Endothelial cell (in vitro differentiated cells): ENCODE measurements around the gene SLC66A2. TPM values are rescaled to one million over a fixed set of nuclear protein-coding genes. Genes with fewer than 3 reads are reported as not detected.
A peak's percentile ranks its signal among the peaks of the same experiment; 100 is the strongest.
"Not testable (repeated sequence)": the region's sequence is repeated elsewhere in the genome, so short reads cannot be mapped to it uniquely, and the experiment has no call there.

Experiments
- DNase-seq: peaks from one replicate; pipeline ENCODE4 v3.0.0; 2021; ENCODE audit warnings: low spot score
- H3K27ac Mint-ChIP-seq: one replicate; pipeline ENCODE4 v1.8.0; 2021; ENCODE audit warnings: mixed read lengths, inconsistent platforms; ENCODE audit not compliant: unreplicated experiment
- H3K27me3 Mint-ChIP-seq: one replicate; pipeline ENCODE4 v1.8.0; 2021; ENCODE audit warnings: mild to moderate bottlenecking, moderate library complexity, mixed read lengths, inconsistent platforms; ENCODE audit not compliant: unreplicated experiment
- H3K36me3 Mint-ChIP-seq: one replicate; pipeline ENCODE4 v1.8.0; 2021; ENCODE audit warnings: mild to moderate bottlenecking, low read depth, mixed read lengths, inconsistent platforms; ENCODE audit not compliant: unreplicated experiment
- H3K4me1 Mint-ChIP-seq: one replicate; pipeline ENCODE4 v1.8.0; 2021; ENCODE audit warnings: mild to moderate bottlenecking, mixed read lengths, inconsistent platforms; ENCODE audit not compliant: unreplicated experiment
- H3K4me3 Mint-ChIP-seq: one replicate; pipeline ENCODE4 v1.8.0; 2021; ENCODE audit warnings: mild to moderate bottlenecking, mixed read lengths, inconsistent platforms; ENCODE audit not compliant: unreplicated experiment
- H3K9me3 Mint-ChIP-seq: one replicate; pipeline ENCODE4 v1.8.0; 2021; ENCODE audit warnings: mixed read lengths, inconsistent platforms; ENCODE audit not compliant: unreplicated experiment
- total RNA-seq: library from RNA; stranded (reverse); fragmentation: NEBNext Ultra II Directional; extraction: Animal tissue kit (Norgen Biotek cat#: 25700); gene quantifications from one replicate; pipeline ENCODE4 v1.2.1, GENCODE V29; 2021; ENCODE audit not compliant: unreplicated experiment
- TF ChIP-seq, protein P1 (sequence below): fragments of 200-600 bp; sonication (generic); IDR thresholded peaks from one replicate; pipeline ENCODE4 v1.5.0; 2021; ENCODE audit warnings: antibody characterized with exemption; ENCODE audit not compliant: unreplicated experiment

Gene SLC66A2
- total RNA-seq, 1 donor from 2014 or later: 31.8 TPM

DNA sequence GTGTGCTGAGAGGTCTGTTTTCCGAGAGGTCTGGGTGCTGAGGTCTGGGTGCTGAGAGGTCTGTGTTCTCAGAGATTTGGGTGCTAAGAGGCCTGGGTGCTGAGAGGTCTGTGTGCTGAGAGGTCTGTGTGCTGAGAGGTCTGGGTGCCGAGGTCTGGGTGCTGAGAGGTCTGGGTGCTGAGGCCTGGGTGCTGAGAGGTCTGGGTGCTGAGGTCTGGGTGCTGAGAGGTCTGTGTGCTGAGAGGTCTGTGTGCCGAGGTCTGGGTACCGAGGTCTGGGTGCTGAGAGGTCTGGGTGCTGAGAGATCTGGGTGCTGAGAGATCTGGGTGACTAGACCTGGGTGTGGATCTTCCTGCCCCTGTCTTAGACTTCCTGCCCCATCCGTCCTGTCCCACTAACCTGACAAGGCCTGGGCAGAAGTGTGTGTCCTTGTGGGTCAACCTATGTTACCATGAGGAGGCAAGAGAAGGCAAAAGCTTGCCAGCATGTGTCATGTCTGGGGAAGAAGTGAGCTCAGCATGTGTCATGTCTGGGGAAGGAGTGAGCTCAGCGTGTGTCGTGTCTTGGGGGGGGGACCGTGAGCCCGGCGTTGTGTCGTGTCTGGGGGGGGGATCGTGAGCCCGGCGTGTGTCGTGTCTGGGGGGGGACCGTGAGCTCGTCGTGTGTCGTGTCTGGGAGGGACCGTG, 84.4 kb downstream of the SLC66A2 start:
- Mint-ChIP-seq H3K4me1 (no peaks in the 10 kb centered on the region), H3K9me3 (no peaks in the 10 kb centered on the region), H3K27me3 (peaks cover 3% of the 10 kb centered on the region), H3K36me3 (no peaks in the 10 kb centered on the region), H3K4me3 (no peak overlapping the region), H3K27ac (no peak overlapping the region)
- DNase-seq: no peak
- TF ChIP-seq, protein P1, sequence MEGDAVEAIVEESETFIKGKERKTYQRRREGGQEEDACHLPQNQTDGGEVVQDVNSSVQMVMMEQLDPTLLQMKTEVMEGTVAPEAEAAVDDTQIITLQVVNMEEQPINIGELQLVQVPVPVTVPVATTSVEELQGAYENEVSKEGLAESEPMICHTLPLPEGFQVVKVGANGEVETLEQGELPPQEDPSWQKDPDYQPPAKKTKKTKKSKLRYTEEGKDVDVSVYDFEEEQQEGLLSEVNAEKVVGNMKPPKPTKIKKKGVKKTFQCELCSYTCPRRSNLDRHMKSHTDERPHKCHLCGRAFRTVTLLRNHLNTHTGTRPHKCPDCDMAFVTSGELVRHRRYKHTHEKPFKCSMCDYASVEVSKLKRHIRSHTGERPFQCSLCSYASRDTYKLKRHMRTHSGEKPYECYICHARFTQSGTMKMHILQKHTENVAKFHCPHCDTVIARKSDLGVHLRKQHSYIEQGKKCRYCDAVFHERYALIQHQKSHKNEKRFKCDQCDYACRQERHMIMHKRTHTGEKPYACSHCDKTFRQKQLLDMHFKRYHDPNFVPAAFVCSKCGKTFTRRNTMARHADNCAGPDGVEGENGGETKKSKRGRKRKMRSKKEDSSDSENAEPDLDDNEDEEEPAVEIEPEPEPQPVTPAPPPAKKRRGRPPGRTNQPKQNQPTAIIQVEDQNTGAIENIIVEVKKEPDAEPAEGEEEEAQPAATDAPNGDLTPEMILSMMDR: no peak

DNA sequence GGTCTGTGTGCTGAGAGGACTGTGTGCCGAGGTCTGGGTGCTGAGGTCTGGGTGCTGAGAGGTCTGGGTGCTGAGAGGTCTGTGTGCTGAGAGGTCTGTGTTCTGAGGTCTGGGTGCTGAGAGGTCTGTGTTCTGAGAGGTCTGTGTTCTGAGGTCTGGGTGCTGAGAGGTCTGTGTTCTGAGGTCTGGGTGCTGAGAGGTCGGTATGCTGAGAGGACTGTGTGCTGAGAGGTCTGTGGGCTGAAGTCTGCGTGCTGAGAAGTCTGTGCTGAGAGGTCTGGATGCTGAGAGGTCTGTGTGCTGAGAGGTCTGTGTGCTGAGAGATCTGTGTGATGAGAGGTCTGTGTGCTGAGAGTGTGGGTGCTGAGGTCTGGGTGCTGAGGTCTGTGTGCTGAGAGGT, 85.5 kb downstream of the SLC66A2 start:
- not testable (repeated sequence) for DNase-seq, H3K27ac Mint-ChIP-seq, H3K9me3 Mint-ChIP-seq, H3K27me3 Mint-ChIP-seq, H3K4me3 Mint-ChIP-seq, H3K4me1 Mint-ChIP-seq, H3K36me3 Mint-ChIP-seq

- not testable (repeated sequence) for H3K4me3 Mint-ChIP-seq, H3K27ac Mint-ChIP-seq, DNase-seq, H3K9me3 Mint-ChIP-seq, H3K4me1 Mint-ChIP-seq, H3K27me3 Mint-ChIP-seq, H3K36me3 Mint-ChIP-seq
These were observed 86.5 kb downstream of the SLC66A2 start for GRCh38 chr18:79864955-79865354.

- Mint-ChIP-seq H3K27ac (no peak overlapping the region), H3K9me3 (no peaks in the 10 kb centered on the region), H3K27me3 (no peaks in the 10 kb centered on the region), H3K4me1 (no peaks in the 10 kb centered on the region), H3K4me3 (no peak overlapping the region), H3K36me3 (no peaks in the 10 kb centered on the region)
- TF ChIP-seq, protein P1: no peak
- no peak for DNase-seq
These were observed 87.3 kb downstream of the SLC66A2 start for GRCh38 chr18:79864006-79864725.

DNA sequence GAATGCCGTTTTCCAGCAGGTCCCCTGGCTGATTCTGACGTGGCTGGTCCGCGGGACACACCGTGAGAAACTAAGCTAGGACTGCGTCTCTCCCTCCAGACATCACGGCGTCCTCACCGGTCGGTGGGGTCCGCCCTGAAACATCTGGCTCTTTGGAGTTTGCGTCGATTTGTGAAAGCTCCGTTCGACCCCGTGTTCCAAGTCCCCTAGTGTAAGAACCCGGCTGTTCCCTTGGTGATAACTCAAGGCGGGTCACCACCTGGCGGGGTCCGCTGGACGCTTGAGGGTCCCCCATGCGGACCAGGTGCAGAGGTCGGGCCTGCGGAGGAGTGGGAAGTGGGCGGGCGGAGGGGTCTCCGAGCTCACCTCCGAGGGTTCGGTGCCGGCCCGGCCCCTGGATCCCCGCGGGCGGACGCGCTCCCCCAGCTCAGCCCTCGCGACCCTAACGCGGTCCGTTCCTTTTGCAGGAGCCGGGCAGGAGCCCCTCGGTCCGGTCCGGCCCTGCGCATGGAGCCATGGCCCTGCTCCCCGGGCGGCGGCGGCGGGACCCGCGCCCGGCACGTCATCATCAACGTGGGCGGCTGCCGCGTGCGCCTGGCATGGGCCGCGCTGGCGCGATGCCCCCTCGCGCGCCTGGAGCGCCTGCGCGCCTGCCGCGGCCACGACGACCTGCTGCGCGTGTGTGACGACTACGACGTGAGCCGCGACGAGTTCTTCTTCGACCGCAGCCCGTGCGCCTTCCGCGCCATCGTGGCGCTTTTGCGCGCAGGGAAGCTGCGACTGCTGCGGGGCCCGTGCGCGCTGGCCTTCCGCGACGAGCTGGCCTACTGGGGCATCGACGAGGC, 88.1 kb downstream of the SLC66A2 start:
- Mint-ChIP-seq H3K4me1 (no peaks in the 10 kb centered on the region), H3K9me3 (no peaks in the 10 kb centered on the region), H3K27me3 (no peaks in the 10 kb centered on the region), H3K36me3 (no peaks in the 10 kb centered on the region), H3K27ac (no peak overlapping the region), H3K4me3 (no peak overlapping the region)
- peak; percentile 2 for DNase-seq
- TF ChIP-seq, protein P1: no peak
